BLaER1 treated with 17β-estradiol and CSF1 and Interleukin-3, amounts not matched to agents 10 nM and 100 nM (cell line): ENCODE results near the gene CKS1B.

Experiments
- H3K27ac ChIP-seq, 11 experiments: shearing (Covaris generic); formaldehyde crosslinking; 2 replicates each; pipeline ENCODE4 v1.8.1; 2022
- H3K27me3 ChIP-seq, 11 experiments: shearing (Covaris generic); formaldehyde crosslinking; 2 replicates each; pipeline ENCODE4 v1.8.1; 2022
- H3K36me3 ChIP-seq, 11 experiments: shearing (Covaris generic); formaldehyde crosslinking; 2 replicates each; pipeline ENCODE4 v1.8.1; 2022
- H3K4me1 ChIP-seq, 10 experiments: shearing (Covaris generic); formaldehyde crosslinking; 2 replicates each; pipeline ENCODE4 v1.8.1; 2022
- H3K4me2 ChIP-seq, 11 experiments: shearing (Covaris generic); formaldehyde crosslinking; 2 replicates each; pipeline ENCODE4 v1.8.1; 2022
- H3K4me3 ChIP-seq, 10 experiments: shearing (Covaris generic); formaldehyde crosslinking; 2 replicates each; pipeline ENCODE4 v1.8.1; 2022
- H3K9ac ChIP-seq, 11 experiments: shearing (Covaris generic); formaldehyde crosslinking; 2 replicates each; pipeline ENCODE4 v1.8.1; 2022
- H3K9me3 ChIP-seq, 11 experiments: shearing (Covaris generic); formaldehyde crosslinking; replicated peaks in 1 of 11; 2 replicates each; pipeline ENCODE4 v1.8.1; 2022
- H4K20me1 ChIP-seq, 11 experiments: shearing (Covaris generic); formaldehyde crosslinking; 2 replicates each; pipeline ENCODE4 v1.8.1; 2022
- Cebpa-rat ChIP-seq, 11 experiments: shearing (Covaris generic); IDR thresholded peaks; 2 replicates each; pipeline ENCODE4 v1.8.1; 2022

CKS1B gene

GRCh38 chr1:154944401-154945159 lies 29.9 kb upstream of the CKS1B start:
- Histone ChIP-seq H3K4me3 (peak overlapping the region in 1 of 10 experiments; percentile 16; a peak in 1 of 20 replicates), H4K20me1 (peaks cover 0 to 21% (median 0%) of the 10 kb centered on the region in 11 experiments; a peak in 6 of 22 replicates), H3K9ac (peak overlapping the region; percentile 61 to 78 (median 73); a peak in 21 of 22 replicates), H3K27me3 (no peaks in the 10 kb centered on the region), H3K27ac (peak overlapping the region; percentile 34 to 89 (median 86)), H3K36me3 (peaks cover 26 to 44% (median 41%) of the 10 kb centered on the region in 11 experiments), H3K4me1 (peaks cover 71 to 94% (median 91%) of the 10 kb centered on the region in 10 experiments), H3K9me3 (no peaks in the 10 kb centered on the region), H3K4me2 (peak overlapping the region; percentile 83 to 97 (median 88))
- no peak for TF ChIP-seq Cebpa-rat (IDR thresholded peaks at IDR 0.05)

DNA sequence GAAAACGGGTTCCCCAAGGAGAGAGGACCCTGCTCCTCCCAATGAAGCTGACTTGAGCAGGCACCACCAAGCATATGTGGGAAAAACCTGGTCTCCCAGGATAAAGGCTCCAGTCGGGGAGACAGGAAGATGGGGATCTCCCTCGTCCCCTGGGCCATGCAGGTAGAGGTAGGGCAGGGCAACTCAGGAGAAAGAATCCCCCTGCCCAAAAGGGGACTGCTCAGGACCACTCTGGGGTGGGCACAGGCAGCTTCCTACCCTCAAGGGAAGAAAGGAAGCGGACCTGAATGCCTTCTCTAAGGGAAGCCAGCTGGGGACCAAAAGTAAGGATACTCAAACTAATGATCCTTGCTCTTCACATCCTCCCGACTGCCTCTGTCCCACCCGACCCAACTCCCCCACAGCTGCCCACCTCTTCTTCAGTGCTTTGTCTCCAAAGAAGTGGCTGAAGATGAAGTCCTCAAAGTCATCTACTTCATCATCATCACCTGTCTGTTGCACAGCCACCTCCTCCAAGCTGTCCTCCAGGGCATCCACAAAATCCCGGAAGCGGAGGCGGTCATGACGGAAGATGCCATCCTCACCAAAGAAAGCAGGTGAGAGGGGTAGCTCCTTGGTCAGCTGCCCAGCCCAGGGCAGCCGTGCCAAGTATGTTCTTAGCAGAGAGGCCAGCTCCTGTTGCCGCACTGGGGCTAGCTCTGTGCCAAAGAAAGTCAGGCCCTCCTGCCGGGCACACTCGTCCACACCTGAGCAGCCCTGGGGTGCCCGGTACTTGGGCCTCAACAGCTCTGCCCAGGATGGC lies 29.1 kb upstream of the CKS1B start:
- Histone ChIP-seq H3K4me1 (peaks cover 64 to 91% (median 84%) of the 10 kb centered on the region in 10 experiments), H3K4me3 (peak overlapping the region in 1 of 10 experiments; percentile 16; a peak in 1 of 20 replicates), H3K27ac (peak overlapping the region; percentile 34 to 89 (median 86); a peak in 21 of 22 replicates), H3K27me3 (no peaks in the 10 kb centered on the region), H3K36me3 (peaks cover 28 to 51% (median 47%) of the 10 kb centered on the region in 11 experiments), H3K4me2 (peak overlapping the region; percentile 83 to 97 (median 88)), H3K9ac (peak overlapping the region; percentile 61 to 78 (median 73)), H3K9me3 (no peaks in the 10 kb centered on the region), H4K20me1 (peaks cover 0 to 21% (median 0%) of the 10 kb centered on the region in 11 experiments; a peak in 8 of 22 replicates)
- no peak for TF ChIP-seq Cebpa-rat (IDR thresholded peaks at IDR 0.05)

GRCh38 chr1:154945962-154946850 lies 28.3 kb upstream of the CKS1B start:
- Histone ChIP-seq H3K4me2 (peak overlapping the region; percentile 83 to 97 (median 88)), H3K9me3 (no peaks in the 10 kb centered on the region), H3K9ac (peak overlapping the region; percentile 44 to 78 (median 69); a peak in 19 of 22 replicates), H3K27ac (peak overlapping the region in 10 of 11 experiments; percentile 19 to 89 (median 86); a peak in 16 of 22 replicates), H3K36me3 (peaks cover 36 to 60% (median 56%) of the 10 kb centered on the region in 11 experiments), H3K4me1 (peaks cover 64 to 91% (median 84%) of the 10 kb centered on the region in 10 experiments), H3K27me3 (no peaks in the 10 kb centered on the region), H4K20me1 (peaks cover 0 to 30% (median 6%) of the 10 kb centered on the region in 11 experiments; a peak in 13 of 22 replicates), H3K4me3 (no peak overlapping the region)
- no peak for TF ChIP-seq Cebpa-rat (IDR thresholded peaks at IDR 0.05)

DNA sequence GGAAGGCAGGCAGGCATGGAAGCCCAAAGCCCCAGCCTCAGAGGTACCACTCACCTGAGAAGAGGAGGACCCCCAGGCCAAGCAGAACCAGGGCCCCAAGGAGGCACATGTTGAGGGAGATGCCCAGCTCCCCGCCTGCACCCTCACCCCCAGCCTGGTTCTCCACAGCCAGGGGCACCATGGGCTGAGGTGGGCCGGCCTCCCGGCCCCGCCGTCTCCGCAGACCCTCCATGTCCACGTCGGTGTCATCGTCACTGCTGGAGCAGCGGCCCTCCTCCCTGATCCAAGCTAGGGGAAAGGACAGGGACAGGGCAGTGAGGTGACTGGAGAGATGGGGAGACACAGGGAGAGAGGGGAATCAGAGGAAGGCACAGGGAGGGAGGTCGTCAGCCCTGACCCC lies 26.4 kb upstream of the CKS1B start:
- no peak for TF ChIP-seq Cebpa-rat (IDR thresholded peaks at IDR 0.05)
- peaks cover 11 to 47% (median 24%) of the 10 kb centered on the region in 11 experiments; a peak in 14 of 22 replicates for H4K20me1 ChIP-seq
- H3K36me3 ChIP-seq, result peaks cover 42 to 66% (median 61%) of the 10 kb centered on the region in 11 experiments
- H3K27me3 ChIP-seq, result no peaks in the 10 kb centered on the region
- no peak overlapping the region for H3K4me3 ChIP-seq
- peak overlapping the region in 8 of 11 experiments; percentile 4 to 46 (median 34); a peak in 10 of 22 replicates for H3K9ac ChIP-seq
- H3K4me1 ChIP-seq, result peaks cover 64 to 91% (median 84%) of the 10 kb centered on the region in 10 experiments
- peak overlapping the region in 3 of 11 experiments; percentile 3 to 46 (median 27); a peak in 4 of 22 replicates for H3K4me2 ChIP-seq
- peak overlapping the region in 4 of 11 experiments; percentile 8 to 44 (median 22); a peak in 4 of 22 replicates for H3K27ac ChIP-seq
- no peaks in the 10 kb centered on the region for H3K9me3 ChIP-seq

GRCh38 chr1:154951901-154952657 lies 22.4 kb upstream of the CKS1B start:
- H3K9ac ChIP-seq, result peak overlapping the region; percentile 13 to 85 (median 64); a peak in 20 of 22 replicates
- H3K36me3 ChIP-seq, result peaks cover 31 to 46% (median 40%) of the 10 kb centered on the region in 11 experiments
- no peaks in the 10 kb centered on the region for H3K9me3 ChIP-seq
- no peak for TF ChIP-seq Cebpa-rat (IDR thresholded peaks at IDR 0.05)
- H3K27me3 ChIP-seq, result no peaks in the 10 kb centered on the region
- peak overlapping the region; percentile 89 to 98 (median 96) for H3K4me2 ChIP-seq
- H3K4me3 ChIP-seq, result peak overlapping the region; percentile 2 to 71 (median 30); a peak in 13 of 20 replicates
- H3K27ac ChIP-seq, result peak overlapping the region in 9 of 11 experiments; percentile 3 to 94 (median 80); a peak in 17 of 22 replicates
- peaks cover 64 to 86% (median 82%) of the 10 kb centered on the region in 10 experiments for H3K4me1 ChIP-seq
- H4K20me1 ChIP-seq, result peaks cover 11 to 61% (median 31%) of the 10 kb centered on the region in 11 experiments; a peak in 14 of 22 replicates

DNA sequence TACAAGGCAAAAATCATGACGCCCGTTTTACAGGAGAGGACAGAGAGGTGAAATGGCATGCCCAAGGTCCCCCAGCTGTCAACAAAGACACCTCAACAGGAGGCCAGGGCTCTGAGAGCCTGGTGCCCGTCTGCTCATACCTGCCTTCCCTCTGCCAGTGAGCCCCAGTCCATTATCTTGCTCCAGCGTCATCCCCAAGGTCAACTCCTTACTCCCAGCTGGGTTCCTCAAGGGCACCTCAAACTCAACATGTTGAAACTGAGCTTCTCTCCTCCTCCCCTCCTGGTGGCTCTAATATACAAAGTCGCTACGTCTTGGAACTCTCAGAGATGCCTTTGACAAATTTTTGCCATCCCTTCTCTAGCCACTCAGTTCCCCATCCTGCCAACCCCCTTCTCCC lies 21.8 kb upstream of the CKS1B start:
- no peak for TF ChIP-seq Cebpa-rat (IDR thresholded peaks at IDR 0.05)

DNA sequence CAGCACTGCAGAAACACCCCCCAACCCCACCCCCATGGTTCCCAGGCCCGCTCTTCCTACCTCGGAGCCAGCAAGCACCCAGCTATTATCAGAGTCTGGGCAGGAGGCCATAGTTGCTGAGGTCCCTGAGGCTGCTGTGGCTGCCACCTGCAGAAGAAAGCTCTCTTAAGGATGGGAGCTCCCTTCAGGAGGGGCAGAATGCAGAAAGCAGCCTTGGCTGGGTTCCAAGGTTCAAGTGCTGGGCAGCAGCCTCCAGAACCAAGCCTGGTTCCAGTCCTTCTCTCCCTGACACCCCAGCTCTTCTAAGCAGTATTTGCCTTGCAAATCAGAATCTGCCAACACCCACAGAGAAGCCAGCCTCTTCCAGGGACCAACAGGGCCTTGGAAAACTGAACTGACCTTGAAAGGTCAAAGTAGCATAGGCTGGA lies 20.9 kb upstream of the CKS1B start:
- H3K9me3 ChIP-seq, result no peaks in the 10 kb centered on the region
- H3K4me2 ChIP-seq, result peak overlapping the region; percentile 89 to 98 (median 96)
- H3K4me1 ChIP-seq, result peaks cover 72 to 87% (median 80%) of the 10 kb centered on the region in 10 experiments
- TF ChIP-seq Cebpa-rat (IDR thresholded peaks at IDR 0.05), result no peak
- H4K20me1 ChIP-seq, result peaks cover 11 to 52% (median 28%) of the 10 kb centered on the region in 11 experiments; a peak in 14 of 22 replicates
- peak overlapping the region in 7 of 11 experiments; percentile 67 to 85 (median 81); a peak in 9 of 22 replicates for H3K9ac ChIP-seq
- no peaks in the 10 kb centered on the region for H3K27me3 ChIP-seq
- peak overlapping the region in 9 of 10 experiments; percentile 2 to 71 (median 67); a peak in 12 of 20 replicates for H3K4me3 ChIP-seq
- H3K27ac ChIP-seq, result peak overlapping the region in 10 of 11 experiments; percentile 16 to 94 (median 82); a peak in 15 of 22 replicates
- H3K36me3 ChIP-seq, result peaks cover 22 to 45% (median 32%) of the 10 kb centered on the region in 11 experiments

More for the DNA sequence above, 21.8 kb upstream of the CKS1B start:
- Histone ChIP-seq H4K20me1 (peaks cover 11 to 61% (median 31%) of the 10 kb centered on the region in 11 experiments; a peak in 14 of 22 replicates), H3K27me3 (no peaks in the 10 kb centered on the region), H3K4me1 (peaks cover 70 to 87% (median 82%) of the 10 kb centered on the region in 10 experiments), H3K4me2 (peak overlapping the region; percentile 89 to 98 (median 96)), H3K27ac (peak overlapping the region in 8 of 11 experiments; percentile 22 to 94 (median 84); a peak in 16 of 22 replicates), H3K9ac (peak overlapping the region; percentile 13 to 85 (median 64); a peak in 16 of 22 replicates), H3K4me3 (peak overlapping the region in 7 of 10 experiments; percentile 16 to 71 (median 66); a peak in 10 of 20 replicates), H3K36me3 (peaks cover 25 to 46% (median 36%) of the 10 kb centered on the region in 11 experiments), H3K9me3 (no peaks in the 10 kb centered on the region)
